Loucy (cell line): ENCODE measurements around the gene PDGFRA.

ENCODE experiments used
- CTCF ChIP-seq: fragments of 200-600 bp; sonication (generic); conservative IDR thresholded peaks from 2 replicates; pipeline ENCODE4 v1.5.1; 2014; ENCODE audit warnings: mild to moderate bottlenecking, antibody characterized with exemption, low read length
- EZH2phosphoT487 ChIP-seq: fragments of 200-600 bp; IDR thresholded peaks from 2 replicates; pipeline ENCODE4 v1.6.1; 2018; ENCODE audit warnings: antibody characterized with exemption, mild to moderate bottlenecking, moderate library complexity, borderline replicate concordance

GRCh38 chr4:54289316-54289715 is 60.2 kb downstream of the PDGFRA start:
- TF ChIP-seq CTCF (no peak), EZH2phosphoT487 (no peak)
